A549 treated with AZD9567 at 1 μM for 4 hours (cell line): ENCODE results near the gene C1QTNF5. TPM values are rescaled to one million over a fixed set of nuclear protein-coding genes. Genes with fewer than 3 reads are reported as not detected.

ENCODE experiments used
- total RNA-seq: library from RNA; stranded (reverse); fragments of 200-300 nt; extraction: Qiagen RNA extraction; gene quantifications from 5 replicates; pipeline ENCODE4 v1.2.3, GENCODE V29; 2022; ENCODE audit not compliant: insufficient read depth

Gene C1QTNF5, protein sequence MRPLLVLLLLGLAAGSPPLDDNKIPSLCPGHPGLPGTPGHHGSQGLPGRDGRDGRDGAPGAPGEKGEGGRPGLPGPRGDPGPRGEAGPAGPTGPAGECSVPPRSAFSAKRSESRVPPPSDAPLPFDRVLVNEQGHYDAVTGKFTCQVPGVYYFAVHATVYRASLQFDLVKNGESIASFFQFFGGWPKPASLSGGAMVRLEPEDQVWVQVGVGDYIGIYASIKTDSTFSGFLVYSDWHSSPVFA
- not detected in 5 replicates for total RNA-seq

DNA sequence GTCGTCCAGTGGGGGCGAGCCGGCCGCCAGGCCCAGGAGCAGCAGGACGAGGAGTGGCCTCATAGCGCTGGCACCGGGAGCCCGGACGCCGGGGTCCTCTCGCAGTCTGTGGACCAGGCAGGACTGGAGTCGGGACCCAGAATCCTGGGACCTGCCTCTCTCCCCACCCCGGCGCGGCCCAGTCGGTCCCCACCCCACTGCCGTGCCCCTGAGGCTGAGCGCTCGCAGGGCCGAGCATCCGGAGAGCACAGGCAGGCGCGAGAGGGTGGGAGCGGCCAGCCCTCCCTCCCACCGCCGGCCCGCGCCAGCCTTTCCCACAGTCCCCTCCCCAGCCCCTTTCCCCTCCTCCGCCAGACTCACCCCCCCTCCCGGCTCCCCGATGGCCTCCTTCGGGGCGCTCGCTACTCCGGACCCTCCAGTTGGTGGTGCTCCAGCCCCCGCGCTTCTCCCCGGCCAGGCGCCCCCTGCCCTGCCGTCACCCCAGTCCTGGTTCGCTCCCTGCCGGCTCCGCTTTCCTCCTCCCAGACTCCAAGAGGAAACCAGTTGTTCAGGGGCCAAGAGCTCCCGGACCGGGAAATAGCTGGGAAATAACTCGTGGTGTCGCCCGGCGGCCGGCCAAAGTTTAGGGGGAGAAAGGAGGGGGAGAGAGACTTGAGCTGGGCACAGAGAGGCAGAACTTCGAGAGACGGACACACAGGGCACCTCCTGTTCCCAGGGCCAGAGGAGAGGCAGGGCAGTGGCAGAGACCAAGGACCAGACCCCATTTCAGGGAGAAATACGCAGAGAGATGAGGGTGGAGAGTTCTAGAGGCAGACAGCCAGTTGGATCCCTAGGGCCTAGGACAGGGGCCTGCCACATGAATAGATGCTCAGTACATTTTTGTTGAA, at the start of gene C1QTNF5:
C1QTNF5 (minus strand) TSS at position 549 of the 887 bp plus-strand sequence; CDS start at position 63, 486 bp downstream.

DNA sequence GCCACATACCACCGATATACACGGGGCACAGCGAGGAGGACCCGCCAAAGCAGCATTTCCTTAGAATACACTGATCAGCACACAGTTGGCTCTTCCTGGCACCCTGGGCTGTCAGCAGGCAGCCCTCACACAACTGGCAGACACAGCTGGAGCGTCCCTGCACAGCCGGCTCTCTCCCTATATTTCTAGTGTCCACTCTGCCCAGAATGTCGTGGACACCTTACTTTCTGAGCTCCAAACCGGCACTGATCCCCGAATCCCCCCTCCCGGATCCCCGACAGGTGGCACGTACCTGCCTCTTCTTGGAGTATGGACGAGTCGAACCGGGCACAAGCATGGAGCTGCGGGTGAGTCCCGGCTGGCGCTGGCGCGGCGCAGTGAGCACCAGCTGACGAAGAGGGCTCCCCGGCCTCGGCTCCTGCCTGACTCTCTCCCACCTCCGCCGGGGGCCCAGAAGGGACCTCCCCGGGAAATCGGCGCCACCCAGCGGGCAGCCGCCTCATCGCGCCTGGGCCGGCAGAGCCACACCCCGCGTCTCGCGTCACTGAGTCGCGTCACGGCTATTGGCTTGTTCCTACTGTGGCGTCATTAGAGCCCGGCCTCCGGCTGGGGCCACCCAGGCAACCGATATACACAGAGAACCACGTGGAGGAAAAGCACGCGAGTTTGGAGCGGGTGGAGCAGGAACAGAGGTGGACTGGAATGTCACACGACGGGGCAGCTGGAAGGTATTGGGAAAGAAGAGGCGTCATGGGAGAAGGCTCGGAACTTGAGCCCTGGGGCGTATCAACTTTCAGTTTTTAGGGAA, 40.7 kb upstream of the C1QTNF5 start, which contains the start of gene USP2:
USP2 (minus strand) TSS at position 510 of the 808 bp plus-strand sequence. CDS start 8,210 bp downstream, outside the sequence.

DNA sequence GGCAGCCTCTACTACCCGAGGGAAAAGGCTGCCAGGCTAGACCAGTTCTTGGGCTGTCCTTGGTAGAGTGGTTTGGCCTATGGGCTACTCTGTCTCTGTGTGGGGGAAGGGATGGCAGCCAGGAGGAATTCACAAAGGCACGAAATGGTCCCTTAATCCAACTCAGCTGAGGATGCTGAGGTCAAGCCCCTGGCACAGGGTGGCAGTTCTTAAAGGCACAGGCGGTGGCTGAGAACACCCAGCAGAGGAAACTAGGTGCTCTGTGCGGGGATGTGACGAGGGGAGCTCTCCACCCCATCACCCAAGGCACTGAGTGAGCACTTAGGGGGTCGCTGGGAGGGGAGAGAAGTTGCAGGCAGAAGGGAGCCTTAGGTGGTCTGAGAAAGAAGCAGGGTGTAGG, 5.9 kb upstream of the C1QTNF5 start, which contains the start of gene MFRP:
MFRP (minus strand) TSS at position 101 of the 400 bp plus-strand sequence. CDS start 192 bp downstream, outside the sequence.

DNA sequence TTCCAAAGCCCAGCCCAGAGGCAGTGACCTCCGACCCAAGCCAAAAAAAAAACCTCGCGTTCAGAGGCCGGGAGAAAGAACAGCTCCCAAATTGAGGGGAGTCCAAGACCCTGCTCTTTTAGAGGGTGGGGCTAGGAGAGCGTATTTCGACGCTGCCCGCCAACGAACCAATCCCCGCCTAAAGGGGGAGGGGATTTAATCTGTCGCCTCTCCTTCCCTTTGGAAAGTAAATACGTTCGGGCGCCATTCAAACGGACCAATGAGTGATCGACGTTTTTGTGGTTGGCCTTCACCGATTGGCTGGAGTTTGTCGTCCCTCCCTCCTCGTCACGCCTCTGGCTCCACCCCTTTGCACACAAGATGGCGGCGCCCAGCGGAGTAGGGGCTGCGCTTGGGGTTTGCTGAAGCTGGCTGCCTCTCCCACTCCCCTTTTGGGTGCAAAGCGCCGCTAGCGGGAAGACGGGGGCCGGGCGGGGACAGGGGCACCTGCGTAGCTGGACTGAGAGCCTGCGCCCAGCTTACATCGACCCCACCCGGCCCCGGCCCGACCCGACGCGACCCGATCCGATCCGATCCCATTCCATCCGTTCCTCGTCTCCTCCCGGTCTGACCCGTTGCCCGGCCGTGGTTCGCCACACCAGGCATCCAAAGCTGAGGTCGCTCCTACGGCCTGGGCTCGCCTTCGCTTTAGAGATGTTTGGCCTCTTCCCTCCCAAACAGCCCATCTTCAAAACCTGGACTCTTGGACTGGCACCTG, 6.3 kb downstream of the C1QTNF5 start, which contains the start of gene RNF26:
RNF26 (plus strand) TSS at position 354 of the 757 bp plus-strand sequence. CDS start 596 bp downstream, outside the sequence.

DNA sequence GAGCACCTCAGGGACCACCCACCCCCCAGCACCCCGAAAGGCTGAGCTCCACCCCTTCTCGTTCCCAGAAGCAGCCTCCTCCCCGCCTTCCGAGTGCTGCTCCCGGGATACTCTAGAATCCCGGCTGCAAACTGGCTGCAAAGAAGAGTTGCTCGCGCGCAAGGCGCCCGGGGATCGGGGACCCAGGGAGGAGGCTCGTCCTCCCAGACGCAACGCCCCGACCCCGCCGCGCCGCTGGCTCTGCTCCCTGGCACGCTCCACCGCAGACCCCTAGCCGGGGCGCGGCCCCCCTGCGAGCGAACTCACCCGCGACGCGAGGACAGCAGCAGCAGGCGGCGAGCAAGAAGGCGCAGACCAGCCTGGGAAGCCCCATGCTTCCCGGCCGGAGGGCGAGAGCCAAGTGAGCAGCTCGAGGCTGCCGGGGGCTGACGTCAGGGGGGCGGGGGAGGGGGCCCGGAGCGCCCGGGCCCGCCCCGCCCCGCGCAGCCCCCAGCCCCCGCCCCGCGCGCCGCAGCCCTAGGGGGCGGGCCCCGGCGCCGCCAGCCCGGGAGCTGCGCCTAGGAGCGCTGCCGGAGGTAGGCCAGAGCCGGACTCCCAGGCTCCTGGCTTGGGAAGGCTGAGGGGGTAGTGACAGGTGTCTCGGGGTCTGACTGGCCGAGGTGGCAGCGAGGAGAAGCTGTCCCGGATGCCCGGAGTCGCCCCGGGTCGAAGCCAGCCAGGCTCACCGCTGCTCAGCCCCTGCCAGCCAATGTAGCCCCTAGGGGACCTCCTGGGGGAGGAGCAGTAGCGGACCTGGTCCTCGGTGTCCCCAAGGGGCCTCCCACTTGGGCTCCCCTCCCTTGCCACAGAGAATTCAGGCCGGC, 23.7 kb downstream of the C1QTNF5 start, which contains the start of gene MCAM:
MCAM (minus strand) TSS at position 402 of the 863 bp plus-strand sequence; CDS start at position 373, 29 bp downstream.

Other genes starting within 250 kb of the C1QTNF5 start
- gene DPAGT1, start 239.0 kb downstream of the C1QTNF5 start, total RNA-seq = 37.0 to 59.2 TPM (median 41.2 TPM) in 5 replicates
- gene C2CD2L, start 233.5 kb downstream of the C1QTNF5 start, total RNA-seq = 6.0 to 9.1 TPM (median 7.1 TPM) in 5 replicates
- 8.9 to 11.4 TPM (median 10.7 TPM) in 5 replicates for gene HINFP, start 219.3 kb downstream of the C1QTNF5 start, total RNA-seq
- 0.26 to 0.41 TPM (median 0.28 TPM) in 4 of 5 replicates, not detected in the other for gene ABCG4, start 191.8 kb downstream of the C1QTNF5 start, total RNA-seq
- gene NLRX1, start 172.2 kb downstream of the C1QTNF5 start, total RNA-seq = 5.7 to 12.2 TPM (median 10.1 TPM) in 5 replicates
- gene NHERF4, start 155.4 kb downstream of the C1QTNF5 start, total RNA-seq = 0.07 to 0.21 TPM (median 0.10 TPM) in 4 of 5 replicates, not detected in the other
- 6.6 to 8.6 TPM (median 8.3 TPM) in 5 replicates for gene CBL, start 134.5 kb downstream of the C1QTNF5 start, total RNA-seq
- 6.6 to 11.8 TPM (median 11.1 TPM) in 5 replicates for gene MCAM, start 23.8 kb downstream of the C1QTNF5 start, total RNA-seq
- gene RNF26, start 6.4 kb downstream of the C1QTNF5 start, total RNA-seq = 27.3 to 37.4 TPM (median 33.9 TPM) in 5 replicates
- not detected in 5 replicates for gene MFRP, start 5.8 kb upstream of the C1QTNF5 start, total RNA-seq
- gene USP2, start 40.8 kb upstream of the C1QTNF5 start, total RNA-seq = 0.39 to 2.7 TPM (median 0.54 TPM) in 5 replicates
- gene THY1, start 82.3 kb upstream of the C1QTNF5 start, total RNA-seq = 10.5 to 16.3 TPM (median 12.8 TPM) in 5 replicates